Dermis blood vessel endothelial cell (primary cell): ENCODE measurements around the gene JAKMIP2. TPM values are rescaled to one million over a fixed set of nuclear protein-coding genes. Genes with fewer than 3 reads are reported as not detected.
"Not testable (repeated sequence)": the region's sequence is repeated elsewhere in the genome, so short reads cannot be mapped to it uniquely, and the experiment has no call there.

Source experiments
- DNase-seq: peaks from one replicate; pipeline ENCODE4 v3.0.0; 2010
- total RNA-seq: library from RNA; depleted of rRNA; stranded (reverse); fragments of >200 nt; gene quantifications from 2 replicates; pipeline ENCODE4 v1.2.3, GENCODE V29; 2014

Gene JAKMIP2
- total RNA-seq, 1 donor from 2014 or later = not detected

- DNase-seq = no peak
Measured at GRCh38 chr5:147743678-147744374, 38.7 kb downstream of the JAKMIP2 start.

- no peak for DNase-seq
Measured at GRCh38 chr5:147743012-147743411, 39.5 kb downstream of the JAKMIP2 start.

- DNase-seq = no peak
Measured at GRCh38 chr5:147742151-147742550, 40.4 kb downstream of the JAKMIP2 start.

- DNase-seq = no peak
Measured at GRCh38 chr5:147740864-147741263, 41.7 kb downstream of the JAKMIP2 start.

- no peak for DNase-seq
Measured at GRCh38 chr5:147737921-147738320, 44.6 kb downstream of the JAKMIP2 start.

GRCh38 chr5:147735621-147736125 lies 46.9 kb downstream of the JAKMIP2 start:
- DNase-seq = no peak

- no peak for DNase-seq
Measured at GRCh38 chr5:147734894-147735293, 47.6 kb downstream of the JAKMIP2 start.

- DNase-seq = no peak
Measured at GRCh38 chr5:147733075-147733474, 49.5 kb downstream of the JAKMIP2 start.

- no peak for DNase-seq
Measured at GRCh38 chr5:147732291-147732883, 50.1 kb downstream of the JAKMIP2 start.

GRCh38 chr5:147731431-147732290 lies 50.9 kb downstream of the JAKMIP2 start:
- DNase-seq = no peak

GRCh38 chr5:147727200-147727599 lies 55.3 kb downstream of the JAKMIP2 start:
- DNase-seq = no peak

- not testable (repeated sequence) for DNase-seq
Measured at GRCh38 chr5:147721191-147721960, 61.2 kb downstream of the JAKMIP2 start.

GRCh38 chr5:147713550-147714295 lies 68.8 kb downstream of the JAKMIP2 start:
- DNase-seq = no peak

- DNase-seq = no peak
Measured at GRCh38 chr5:147712598-147712997, 69.9 kb downstream of the JAKMIP2 start.

GRCh38 chr5:147712019-147712418 lies 70.5 kb downstream of the JAKMIP2 start:
- no peak for DNase-seq

- no peak for DNase-seq
Measured at GRCh38 chr5:147711019-147711418, 71.5 kb downstream of the JAKMIP2 start.

GRCh38 chr5:147708708-147709107 lies 73.8 kb downstream of the JAKMIP2 start:
- no peak for DNase-seq

GRCh38 chr5:147704544-147704943 lies 78.0 kb downstream of the JAKMIP2 start:
- no peak for DNase-seq

GRCh38 chr5:147701468-147701867 lies 81.1 kb downstream of the JAKMIP2 start:
- no peak for DNase-seq

GRCh38 chr5:147699496-147700088 lies 82.9 kb downstream of the JAKMIP2 start:
- no peak for DNase-seq

- no peak for DNase-seq
Measured at GRCh38 chr5:147697380-147697779, 85.1 kb downstream of the JAKMIP2 start.
